Activated T-helper 1 cell treated with anti-CD3 and anti-CD28 coated beads, Interleukin-2, amount 50 U/mL, for 16 hours (primary cell): ENCODE results near the gene FAM171A2.
"Not testable (repeated sequence)": the region's sequence is repeated elsewhere in the genome, so short reads cannot be mapped to it uniquely, and the experiment has no call there.

Experiments
- DNase-seq, 2 donors: peaks; one replicate each; pipeline ENCODE4 v3.0.0-alpha.2; 2020; ENCODE audit warnings: low read depth in 1 of 2, low spot score in 1 of 2

FAM171A2 gene

GRCh38 chr17:44363613-44364159 lies at the start of gene FAM171A2:
FAM171A2 (minus strand) TSS chr17:44363853; CDS start chr17:44363714, 139 bp downstream.
- peak; percentile 32 to 53 for DNase-seq

DNA sequence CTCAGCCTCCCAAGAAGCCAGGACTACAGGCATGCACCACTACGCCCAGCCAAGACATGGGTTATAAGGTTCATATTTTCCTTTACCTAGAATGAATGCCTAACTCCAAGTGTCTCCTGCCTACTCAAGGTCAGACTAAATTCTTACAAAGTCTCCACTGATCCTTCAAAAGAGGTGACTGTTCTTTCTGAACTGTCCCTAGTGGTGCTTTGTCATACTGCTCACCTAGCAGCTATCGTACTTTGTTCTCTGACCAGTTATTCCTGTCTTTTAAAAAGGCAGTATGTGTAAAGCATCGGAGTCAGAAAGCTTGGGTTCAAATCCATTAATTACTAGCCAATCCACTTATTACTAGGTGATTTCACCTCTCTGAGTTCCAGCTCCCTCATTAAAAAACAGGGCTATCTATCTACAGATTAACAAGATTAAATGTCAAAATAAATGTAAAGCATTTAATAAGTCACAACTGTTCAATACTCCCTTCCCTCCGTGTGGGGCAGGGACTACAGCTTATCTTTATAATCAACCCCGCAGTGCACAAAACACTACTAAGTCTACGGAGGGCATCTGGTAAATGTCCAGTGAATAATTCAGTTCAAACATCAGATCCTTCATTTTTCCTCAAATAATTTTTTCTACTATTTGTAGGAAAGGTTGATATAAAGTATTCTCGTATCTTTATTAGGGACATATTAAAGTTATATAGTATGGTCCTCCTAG lies 45.8 kb upstream of the FAM171A2 start:
- no peak for DNase-seq

GRCh38 chr17:44408786-44409185 lies 45.1 kb upstream of the FAM171A2 start:
- DNase-seq, result no peak

DNA sequence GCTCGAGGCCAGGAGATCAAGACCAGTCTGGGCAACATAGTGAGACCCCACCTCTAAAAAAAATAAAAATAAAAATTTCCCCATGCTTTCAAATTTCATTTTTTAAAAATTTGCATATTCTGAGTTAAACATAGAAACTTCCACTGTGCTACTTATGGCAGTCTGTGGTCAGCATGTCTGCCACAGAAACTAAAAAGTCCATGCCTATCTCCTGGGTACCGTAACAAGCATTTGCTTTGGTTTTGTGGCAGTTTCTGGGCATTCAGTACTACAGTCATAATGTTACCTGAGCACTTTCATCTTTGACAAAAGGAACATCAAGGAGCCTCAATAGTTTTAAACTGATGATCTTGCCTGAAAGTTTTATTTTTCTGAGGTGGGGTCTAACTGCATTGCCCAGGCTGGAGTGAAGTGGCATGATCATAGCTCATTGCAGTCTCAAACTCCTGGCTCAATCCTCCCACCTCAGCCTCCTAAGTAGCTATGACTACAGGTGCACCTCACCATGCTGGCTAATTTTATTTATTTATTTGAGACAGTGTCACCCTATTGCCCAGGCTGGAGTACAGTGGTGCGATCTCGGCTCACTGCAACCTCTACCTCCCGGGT lies 39.0 kb upstream of the FAM171A2 start:
- DNase-seq, result no peak

- no peak for DNase-seq
Observed at GRCh38 chr17:44400226-44400847, 36.7 kb upstream of the FAM171A2 start.

DNA sequence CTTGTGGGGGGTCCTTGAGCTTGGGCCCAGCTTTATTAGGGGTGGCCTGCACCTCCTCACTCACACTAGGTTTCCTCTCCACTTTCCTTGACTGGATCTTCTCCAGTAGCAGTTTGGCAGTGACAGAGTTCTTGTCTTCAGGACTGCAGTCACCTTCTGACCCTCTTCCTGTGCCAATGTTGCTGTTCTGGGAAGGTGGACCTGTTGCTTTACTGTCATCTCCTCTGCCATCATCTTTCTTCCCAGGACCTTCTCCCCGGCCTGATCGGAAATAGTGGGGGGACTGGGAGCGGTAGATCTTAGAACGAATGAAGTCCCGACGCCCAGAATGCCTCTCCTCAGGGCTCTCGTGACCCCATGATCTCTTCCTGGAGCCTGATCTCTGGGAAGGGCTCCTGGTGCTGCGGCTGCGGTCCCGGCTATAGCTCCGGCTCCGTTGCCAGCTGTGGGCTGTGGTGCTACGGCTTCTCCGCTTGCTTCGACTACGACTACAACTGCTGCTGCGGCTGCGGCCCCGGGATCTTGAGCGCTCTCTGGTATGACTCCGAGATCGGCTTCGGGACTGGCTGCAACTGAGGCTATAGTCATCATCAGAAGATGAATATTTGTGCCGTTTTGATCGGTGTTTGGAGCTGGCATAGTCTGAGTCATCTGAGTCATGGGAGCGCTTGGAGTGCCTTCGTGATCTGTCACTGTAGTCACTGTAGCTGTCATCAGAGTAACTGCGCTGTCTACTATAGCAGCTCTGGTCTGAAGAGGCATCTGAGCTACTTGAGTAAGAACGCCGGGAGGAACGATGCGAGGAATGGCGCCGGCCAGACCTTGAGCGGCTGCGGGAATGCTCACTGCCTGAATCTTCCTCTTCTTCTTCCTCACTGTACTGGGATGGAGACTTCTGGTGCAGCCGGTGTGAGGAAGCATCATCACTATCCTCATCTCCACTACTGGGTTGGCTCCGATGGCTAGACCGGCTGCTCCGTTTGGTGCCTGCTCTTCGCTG lies 35.3 kb upstream of the FAM171A2 start:
- DNase-seq, result no peak

DNA sequence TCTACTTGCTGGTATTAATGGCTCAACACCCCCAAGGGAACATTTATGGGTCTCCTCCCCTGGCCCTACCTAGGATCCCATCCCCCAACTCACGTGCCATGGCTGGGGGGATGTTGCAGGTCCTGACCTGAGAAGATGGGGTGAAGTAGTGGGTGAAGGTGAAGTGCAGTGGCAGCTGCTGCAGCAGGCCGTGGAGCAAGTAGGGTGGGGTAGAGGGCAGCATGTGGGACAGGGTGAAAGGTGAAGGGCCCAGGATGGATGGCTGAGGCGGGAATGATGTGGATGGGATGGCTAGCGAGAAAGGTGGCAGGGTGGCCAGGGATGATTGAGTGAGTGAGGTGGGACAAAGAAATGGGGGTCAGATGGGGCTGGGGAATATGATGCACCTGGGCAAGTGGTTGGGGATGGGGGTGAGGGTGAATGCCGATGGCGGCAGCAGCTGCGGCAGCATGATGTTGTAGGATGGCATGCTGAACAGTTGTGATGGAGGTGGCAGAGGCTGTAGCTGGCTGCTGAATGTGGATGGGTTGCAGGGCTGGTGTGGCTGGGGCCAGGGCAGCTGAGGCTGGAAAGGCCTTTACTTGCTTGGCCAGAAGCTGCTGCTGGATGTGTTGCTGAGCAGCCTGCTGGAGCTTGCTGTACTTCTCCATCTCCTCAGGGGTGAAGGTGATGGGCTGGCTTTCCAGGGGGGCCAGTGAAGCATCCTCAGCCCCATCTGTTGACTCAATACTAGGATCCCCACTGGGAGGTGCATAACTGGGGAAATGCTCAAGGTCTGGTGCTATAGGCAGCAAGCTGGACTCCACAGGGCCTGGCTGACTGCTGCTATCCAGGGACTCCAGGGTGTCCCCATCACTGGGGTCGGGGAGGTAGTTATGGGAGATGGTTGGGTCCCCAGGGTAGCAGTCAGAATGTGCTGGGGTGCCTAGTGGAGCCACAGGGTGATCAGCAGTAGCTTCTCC lies 34.1 kb upstream of the FAM171A2 start:
- DNase-seq, result no peak

- DNase-seq, result no peak
Observed at GRCh38 chr17:44396946-44397345, 33.3 kb upstream of the FAM171A2 start.

DNA sequence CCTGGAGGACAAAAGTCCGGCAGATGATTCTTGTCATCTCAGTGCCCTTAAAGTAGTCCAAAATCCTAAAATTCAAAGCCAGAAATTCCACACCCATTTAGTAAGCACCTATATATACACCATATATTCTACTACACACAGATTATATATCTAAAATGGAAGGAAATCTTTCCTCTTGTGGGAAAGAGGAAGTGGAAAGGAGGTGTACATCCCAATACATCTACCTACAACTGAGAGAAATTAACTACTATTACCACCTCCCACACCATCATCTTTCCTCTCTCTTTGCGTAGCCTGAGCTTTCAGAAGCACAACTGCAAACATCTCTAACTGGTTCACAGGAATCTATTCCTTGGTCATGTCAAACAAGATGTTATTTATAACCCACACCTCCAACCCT lies 31.2 kb upstream of the FAM171A2 start:
- no peak for DNase-seq

DNA sequence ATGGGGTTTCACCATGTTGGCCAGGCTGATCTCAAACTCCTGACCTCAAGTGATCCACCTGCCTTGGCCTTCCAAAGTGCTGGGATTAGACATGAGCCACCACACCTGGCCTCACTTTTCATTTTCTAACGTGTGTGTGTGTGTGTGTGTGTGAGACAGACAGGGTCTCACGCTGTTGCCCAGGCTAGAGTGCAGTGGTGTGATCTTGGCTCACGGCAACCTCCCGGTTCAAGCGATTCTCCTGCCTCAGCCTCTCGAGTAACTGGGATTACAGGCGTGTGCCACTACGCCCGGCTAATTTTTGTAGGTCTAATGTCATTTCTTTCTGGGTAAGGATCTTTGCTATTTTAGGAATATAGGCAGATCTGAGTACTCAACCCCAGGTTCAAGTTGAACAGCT lies 30.5 kb upstream of the FAM171A2 start:
- not testable (repeated sequence) for DNase-seq

GRCh38 chr17:44390250-44390870 lies 26.7 kb upstream of the FAM171A2 start:
- DNase-seq, result no peak

- no peak for DNase-seq
Observed at GRCh38 chr17:44389723-44390202, 26.1 kb upstream of the FAM171A2 start.

- no peak for DNase-seq
Observed at GRCh38 chr17:44389281-44389680, 25.6 kb upstream of the FAM171A2 start, which contains the start of gene ITGA2B. ITGA2B (minus strand) TSS chr17:44389649; CDS start chr17:44389473, 176 bp downstream.

GRCh38 chr17:44387804-44388203 lies 24.2 kb upstream of the FAM171A2 start:
- no peak for DNase-seq

DNA sequence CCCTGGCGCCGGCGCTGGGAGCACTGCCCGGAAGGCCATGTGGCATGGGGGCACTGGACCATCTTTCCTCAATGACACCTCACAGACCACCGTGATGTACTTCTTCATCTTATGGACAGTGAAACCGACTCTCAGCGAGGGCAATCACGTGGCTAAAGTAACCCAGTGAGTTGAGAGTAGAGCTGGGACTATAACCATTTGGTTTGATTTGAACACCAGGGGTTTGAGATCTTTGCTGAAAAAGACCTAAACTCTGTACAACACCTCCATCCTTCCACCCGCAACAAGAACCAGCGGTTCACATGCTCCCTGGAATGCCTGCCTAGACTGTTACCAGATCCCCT lies 22.5 kb upstream of the FAM171A2 start:
- DNase-seq, result no peak

DNA sequence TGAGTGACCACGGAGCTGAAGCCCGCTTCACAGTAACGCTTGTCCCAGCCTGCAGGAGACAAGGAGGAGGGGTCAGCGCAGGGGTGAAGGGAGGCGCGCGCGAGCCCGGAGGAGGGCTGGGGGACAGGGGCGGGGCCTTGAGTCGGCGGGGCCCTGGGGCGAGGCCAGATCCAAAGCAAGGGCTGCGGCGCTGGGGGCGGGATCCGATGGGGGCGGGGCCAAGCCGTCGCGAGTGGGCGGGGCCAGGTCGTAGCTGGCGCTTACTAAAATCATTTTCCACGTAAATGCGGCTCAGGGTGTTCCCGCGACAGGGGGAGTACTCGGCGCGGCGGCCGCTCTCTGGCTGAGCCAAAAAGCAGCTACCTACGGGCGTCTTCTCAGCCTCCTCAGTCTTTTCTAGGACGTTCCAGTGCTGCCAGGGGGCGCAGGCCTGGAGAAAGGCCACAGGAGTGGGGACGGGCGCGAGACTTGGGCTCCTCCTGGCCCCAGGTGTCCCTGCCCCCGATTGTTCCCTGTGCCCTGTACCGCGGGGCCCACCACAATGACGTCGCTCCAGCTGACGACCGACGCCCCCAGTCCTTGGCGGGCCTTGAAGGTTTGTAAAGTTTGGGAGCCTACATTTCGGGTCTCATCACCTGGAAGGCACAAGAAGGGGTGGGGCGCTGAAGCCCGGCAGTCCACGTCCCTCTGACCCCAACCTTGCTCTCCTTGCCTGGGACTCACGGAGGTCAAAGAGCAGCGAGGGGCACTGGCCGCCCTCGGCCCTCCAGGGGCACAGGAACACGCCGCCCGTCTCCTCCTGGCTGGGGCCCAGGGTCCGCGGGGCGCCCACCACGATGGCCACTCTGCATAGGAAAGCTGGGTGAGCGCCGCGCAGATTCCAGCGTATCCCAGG lies 21.9 kb upstream of the FAM171A2 start:
- peak; percentile 66 to 74 for DNase-seq

GRCh38 chr17:44384823-44385286 lies 21.2 kb upstream of the FAM171A2 start:
- DNase-seq, result no peak

GRCh38 chr17:44384281-44384822 lies 20.7 kb upstream of the FAM171A2 start:
- DNase-seq, result no peak
